Duodenal mucosa (tissue), 2 donors: ENCODE data around the gene CLSTN1.

ENCODE experiments used
- H3K27ac ChIP-seq: one replicate; pipeline ENCODE4 v1.7.0; 2013; ENCODE audit warnings: low read depth, low read length
- H3K27me3 ChIP-seq, 2 donors: one replicate each; pipeline ENCODE4 v1.7.0; 2013; ENCODE audit warnings: low read length in 2 of 2, control low read depth in 1 of 2; ENCODE audit not compliant: insufficient read depth in 2 of 2, control insufficient read depth in 1 of 2
- H3K36me3 ChIP-seq, 2 donors: one replicate each; pipeline ENCODE4 v1.7.0; 2013; ENCODE audit warnings: low read length in 2 of 2, control low read depth in 1 of 2; ENCODE audit not compliant: insufficient read depth in 2 of 2, control insufficient read depth in 1 of 2
- H3K4me1 ChIP-seq, 2 donors: one replicate each; pipeline ENCODE4 v1.7.0; 2013; ENCODE audit warnings: low read length in 2 of 2, control low read depth in 1 of 2; ENCODE audit not compliant: insufficient read depth in 2 of 2, control insufficient read depth in 1 of 2
- H3K4me3 ChIP-seq, 2 donors: one replicate each; pipeline ENCODE4 v1.7.0; 2013; ENCODE audit warnings: low read length in 2 of 2, low read depth in 1 of 2
- H3K9ac ChIP-seq, 2 donors: one replicate each; pipeline ENCODE4 v1.7.0; 2013; ENCODE audit warnings: low read length in 2 of 2, low read depth in 1 of 2
- H3K9me3 ChIP-seq, 2 donors: one replicate each; pipeline ENCODE4 v1.7.0; 2013; ENCODE audit warnings: low read length in 2 of 2, control low read depth in 1 of 2; ENCODE audit not compliant: control insufficient read depth in 1 of 2

CLSTN1 gene

DNA sequence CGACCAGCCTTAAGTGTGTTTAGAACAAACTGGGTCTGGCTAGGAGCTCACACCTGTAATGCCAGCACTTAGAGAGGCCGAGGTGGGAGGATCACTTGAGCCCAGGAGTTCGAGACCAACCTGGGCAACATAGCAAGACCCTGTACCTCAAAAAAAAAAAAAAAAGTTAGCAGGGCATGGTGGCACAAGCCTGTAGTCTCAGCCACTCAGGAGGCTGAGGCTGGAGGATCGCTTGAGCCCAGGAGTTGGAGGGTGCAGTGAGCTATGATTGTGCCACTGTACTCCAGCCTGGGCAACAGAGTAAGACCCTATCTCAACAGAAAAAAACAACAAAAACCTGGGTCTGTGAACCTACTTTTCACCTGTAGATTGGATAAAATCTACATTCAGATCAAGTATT lies 117.6 kb downstream of the CLSTN1 start:
- H3K9me3 ChIP-seq = no peaks in the 10 kb centered on the region
- H3K4me3 ChIP-seq = no peak overlapping the region
- no peaks in the 10 kb centered on the region for H3K4me1 ChIP-seq
- H3K36me3 ChIP-seq = peaks cover 0 to 5% of the 10 kb centered on the region in 2 donors
- no peak overlapping the region for H3K9ac ChIP-seq
- no peak overlapping the region for H3K27ac ChIP-seq
- no peaks in the 10 kb centered on the region for H3K27me3 ChIP-seq

- Histone ChIP-seq H3K9me3 (no peaks in the 10 kb centered on the region), H3K9ac (no peak overlapping the region), H3K4me1 (no peaks in the 10 kb centered on the region), H3K36me3 (peaks cover 0 to 7% of the 10 kb centered on the region in 2 donors), H3K27me3 (no peaks in the 10 kb centered on the region), H3K4me3 (no peak overlapping the region), H3K27ac (no peak overlapping the region)
Measured at GRCh38 chr1:9705337-9706093, 118.2 kb downstream of the CLSTN1 start.

DNA sequence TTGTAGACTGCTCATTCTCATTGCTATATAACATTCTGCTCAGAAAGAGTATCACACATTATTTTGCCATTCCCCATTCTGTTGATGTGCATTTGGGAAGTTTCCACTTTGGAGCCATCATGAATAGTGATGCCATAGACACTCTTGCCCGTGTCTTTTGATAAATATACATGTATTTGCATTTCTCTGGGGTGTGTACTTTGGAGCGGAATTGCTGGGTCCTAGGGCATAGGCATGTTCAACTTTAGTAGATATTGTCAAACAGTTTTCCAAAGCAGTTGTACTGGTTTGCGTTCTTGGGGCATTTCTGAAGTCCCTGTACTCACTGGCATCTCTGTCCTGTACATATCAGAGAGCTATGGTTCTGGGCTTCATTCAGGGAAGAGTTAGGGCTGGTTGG lies 120.1 kb downstream of the CLSTN1 start:
- no peaks in the 10 kb centered on the region for H3K27me3 ChIP-seq
- H3K27ac ChIP-seq = no peak overlapping the region
- H3K4me1 ChIP-seq = peaks cover 0 to 5% of the 10 kb centered on the region in 2 donors
- no peak overlapping the region for H3K4me3 ChIP-seq
- peaks cover 0 to 4% of the 10 kb centered on the region in 2 donors for H3K36me3 ChIP-seq
- no peaks in the 10 kb centered on the region for H3K9me3 ChIP-seq
- H3K9ac ChIP-seq = no peak overlapping the region

- Histone ChIP-seq H3K9ac (no peak overlapping the region), H3K27me3 (no peaks in the 10 kb centered on the region), H3K36me3 (peaks cover 0 to 4% of the 10 kb centered on the region in 2 donors), H3K4me1 (peaks cover 0 to 5% of the 10 kb centered on the region in 2 donors), H3K4me3 (no peak overlapping the region), H3K9me3 (no peaks in the 10 kb centered on the region), H3K27ac (no peak overlapping the region)
Measured at GRCh38 chr1:9703165-9703509, 120.6 kb downstream of the CLSTN1 start.

GRCh38 chr1:9701665-9702064 lies 122.1 kb downstream of the CLSTN1 start:
- Histone ChIP-seq H3K27me3 (no peaks in the 10 kb centered on the region), H3K27ac (no peak overlapping the region), H3K9ac (no peak overlapping the region), H3K4me3 (no peak overlapping the region), H3K36me3 (peaks cover 0 to 4% of the 10 kb centered on the region in 2 donors), H3K4me1 (peaks cover 0 to 5% of the 10 kb centered on the region in 2 donors), H3K9me3 (no peaks in the 10 kb centered on the region)

DNA sequence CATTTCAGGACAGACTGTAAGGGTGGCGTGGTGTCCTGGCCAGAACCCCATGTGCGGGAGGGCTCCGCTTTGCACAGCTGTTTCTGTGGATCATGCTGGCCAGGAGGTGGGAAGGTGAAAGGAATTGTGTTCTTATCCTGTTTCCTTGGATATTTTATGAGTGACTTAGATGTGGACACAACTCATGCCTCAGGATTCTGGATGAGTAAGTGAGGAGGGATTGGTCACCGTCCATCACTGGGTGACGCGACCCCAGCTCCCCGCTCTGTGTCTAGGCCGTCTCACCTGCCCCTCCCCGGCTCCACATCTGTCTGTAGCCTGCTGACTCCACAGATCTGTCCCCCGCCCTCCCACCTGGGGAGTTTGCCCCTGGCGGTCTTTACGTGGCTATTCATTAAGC lies 123.4 kb downstream of the CLSTN1 start:
- peaks cover 0 to 5% of the 10 kb centered on the region in 2 donors for H3K4me1 ChIP-seq
- no peaks in the 10 kb centered on the region for H3K9me3 ChIP-seq
- H3K27me3 ChIP-seq = no peaks in the 10 kb centered on the region
- H3K9ac ChIP-seq = no peak overlapping the region
- peaks cover 0 to 4% of the 10 kb centered on the region in 2 donors for H3K36me3 ChIP-seq
- H3K4me3 ChIP-seq = no peak overlapping the region
- H3K27ac ChIP-seq = no peak overlapping the region

DNA sequence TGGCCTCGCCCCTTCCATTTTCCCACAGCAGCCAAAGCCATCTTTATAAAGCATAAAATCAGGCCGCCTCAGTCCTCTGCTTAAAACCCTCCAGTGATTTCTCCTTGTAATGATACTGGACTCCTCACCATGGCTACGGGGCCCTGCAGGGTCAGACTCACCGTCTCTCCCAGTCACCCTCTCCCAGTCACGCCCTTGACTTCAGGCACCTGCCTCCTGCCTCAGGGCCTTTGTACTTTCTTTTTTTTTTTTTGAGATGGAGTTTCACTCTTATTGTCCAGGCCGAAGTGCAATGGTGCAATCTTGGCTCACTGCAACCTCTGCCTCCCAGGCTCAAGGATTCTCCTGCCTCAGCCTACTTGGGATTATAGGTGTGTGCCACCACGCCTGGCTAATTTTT lies 124.4 kb downstream of the CLSTN1 start:
- peaks cover 0 to 4% of the 10 kb centered on the region in 2 donors for H3K36me3 ChIP-seq
- H3K4me1 ChIP-seq = peaks cover 0 to 5% of the 10 kb centered on the region in 2 donors
- no peak overlapping the region for H3K9ac ChIP-seq
- no peaks in the 10 kb centered on the region for H3K9me3 ChIP-seq
- no peaks in the 10 kb centered on the region for H3K27me3 ChIP-seq
- H3K27ac ChIP-seq = no peak overlapping the region
- H3K4me3 ChIP-seq = no peak overlapping the region

DNA sequence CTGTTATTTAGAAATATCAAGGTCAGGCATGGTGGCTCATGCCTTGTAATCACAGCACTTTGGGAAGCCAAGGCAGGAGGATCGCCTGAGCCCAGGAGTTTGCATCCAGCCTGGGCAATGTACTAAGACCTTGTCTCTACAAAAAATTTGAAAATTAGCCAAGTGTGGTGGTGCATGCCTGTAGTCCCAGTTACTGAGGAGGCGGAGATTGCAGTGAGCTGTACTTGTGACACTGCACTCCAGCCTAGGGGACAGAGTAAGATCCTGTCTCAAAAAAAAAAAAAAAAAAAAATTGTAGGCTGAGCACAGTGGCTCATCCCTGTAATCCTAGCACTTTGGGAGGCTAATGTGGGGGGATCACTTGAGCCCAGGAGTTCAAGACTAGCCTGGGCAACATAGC lies 127.0 kb downstream of the CLSTN1 start:
- Histone ChIP-seq H3K27ac (no peak overlapping the region), H3K36me3 (peaks cover 0 to 4% of the 10 kb centered on the region in 2 donors), H3K9me3 (no peaks in the 10 kb centered on the region), H3K27me3 (no peaks in the 10 kb centered on the region), H3K4me3 (no peak overlapping the region), H3K9ac (no peak overlapping the region), H3K4me1 (peaks cover 0 to 5% of the 10 kb centered on the region in 2 donors)

DNA sequence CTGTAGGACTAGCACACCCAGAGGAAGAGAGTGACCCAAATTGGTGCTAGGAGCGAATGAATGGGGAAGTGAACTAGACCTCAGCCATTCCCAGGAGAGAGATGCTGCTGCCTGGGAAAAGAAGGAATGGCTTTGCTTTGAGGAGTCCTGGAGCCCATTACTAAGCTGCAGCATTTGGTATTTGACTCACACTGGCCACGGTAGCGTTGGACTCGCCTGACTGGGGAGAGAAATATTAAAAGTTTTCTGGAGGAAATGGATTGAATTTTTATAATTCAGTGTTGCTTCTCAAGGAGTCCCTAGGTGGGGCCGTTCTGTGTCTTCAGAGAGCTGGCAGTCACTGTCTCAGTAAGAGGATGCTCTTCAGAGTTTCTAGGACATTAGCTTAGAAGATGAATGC lies 132.1 kb downstream of the CLSTN1 start:
- Histone ChIP-seq H3K4me3 (no peak overlapping the region), H3K27me3 (peaks cover 5 to 10% of the 10 kb centered on the region in 2 donors)

GRCh38 chr1:9691108-9691445 lies 132.7 kb downstream of the CLSTN1 start:
- Histone ChIP-seq H3K27me3 (peaks cover 5 to 10% of the 10 kb centered on the region in 2 donors), H3K9me3 (no peaks in the 10 kb centered on the region), H3K36me3 (no peaks in the 10 kb centered on the region), H3K4me1 (peaks cover 23 to 33% of the 10 kb centered on the region in 2 donors), H3K9ac (no peak overlapping the region), H3K4me3 (no peak overlapping the region), H3K27ac (no peak overlapping the region)

More for the DNA sequence above, 132.1 kb downstream of the CLSTN1 start:
- H3K36me3 ChIP-seq = no peaks in the 10 kb centered on the region
- H3K9ac ChIP-seq = no peak overlapping the region
- no peaks in the 10 kb centered on the region for H3K9me3 ChIP-seq
- no peak overlapping the region for H3K27ac ChIP-seq
- H3K4me1 ChIP-seq = peaks cover 23 to 33% of the 10 kb centered on the region in 2 donors
